SHP77 (cell line): ENCODE results near the gene IFITM10.
"Not testable (repeated sequence)": the region's sequence is repeated elsewhere in the genome, so short reads cannot be mapped to it uniquely, and the experiment has no call there.

ENCODE experiments used
- DNase-seq, 2 experiments: peaks; one replicate each; lab custom pipeline; 2025; lab: John Stamatoyannopoulos, UW

The IFITM10 gene

GRCh38 chr11:1778141-1778911, 27.9 kb upstream of the IFITM10 start:
- DNase-seq, result no peak

DNA sequence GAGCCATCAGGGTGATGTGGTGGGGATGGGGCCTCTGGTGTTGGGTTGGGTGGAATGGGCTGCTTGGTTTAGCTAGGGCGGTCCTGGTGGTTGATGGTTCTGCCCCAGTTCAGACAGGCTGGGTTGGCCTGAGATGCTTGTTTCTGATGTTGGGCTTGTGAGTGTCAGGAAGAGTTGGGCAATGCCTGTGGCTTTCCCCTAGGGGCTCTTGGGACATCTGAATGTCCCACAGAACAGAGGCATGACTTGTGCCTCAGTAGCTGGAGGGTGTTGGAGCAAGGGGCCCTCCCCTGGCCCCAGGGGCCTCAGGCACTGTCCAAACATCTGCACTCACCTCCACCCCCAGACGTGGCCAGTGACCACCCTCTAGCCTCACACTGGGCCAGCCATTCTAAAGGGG, 27.3 kb upstream of the IFITM10 start:
- DNase-seq, result no peak

GRCh38 chr11:1776944-1777715, 26.7 kb upstream of the IFITM10 start:
- DNase-seq, result no peak

DNA sequence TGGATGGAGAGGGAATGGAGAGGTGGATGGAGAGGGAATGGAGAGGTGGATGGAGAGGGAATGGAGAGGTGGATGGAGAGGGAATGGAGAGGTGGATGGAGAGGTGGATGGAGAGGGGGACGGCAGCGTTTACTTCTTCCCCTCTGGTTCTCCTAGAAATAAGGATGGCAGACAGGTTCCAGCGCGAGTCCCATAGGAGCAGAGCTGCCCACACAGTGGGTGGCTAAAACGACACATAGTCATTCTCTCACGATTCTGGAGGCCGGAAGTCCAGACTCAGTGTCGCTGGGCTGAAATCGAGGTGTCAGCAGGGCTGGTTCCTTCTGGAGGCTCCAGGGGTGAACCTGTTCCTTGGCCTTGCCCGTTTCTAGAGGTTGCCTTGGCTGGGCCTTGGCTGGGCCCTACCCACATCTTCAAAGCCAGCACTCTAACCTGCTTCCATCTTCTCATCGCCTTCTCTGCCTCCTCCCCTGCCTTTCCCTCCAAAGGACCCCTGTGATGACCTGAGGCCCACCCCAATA, 26.0 kb upstream of the IFITM10 start:
- DNase-seq, result no peak

GRCh38 chr11:1774886-1775285, 24.5 kb upstream of the IFITM10 start:
- DNase-seq, result no peak

DNA sequence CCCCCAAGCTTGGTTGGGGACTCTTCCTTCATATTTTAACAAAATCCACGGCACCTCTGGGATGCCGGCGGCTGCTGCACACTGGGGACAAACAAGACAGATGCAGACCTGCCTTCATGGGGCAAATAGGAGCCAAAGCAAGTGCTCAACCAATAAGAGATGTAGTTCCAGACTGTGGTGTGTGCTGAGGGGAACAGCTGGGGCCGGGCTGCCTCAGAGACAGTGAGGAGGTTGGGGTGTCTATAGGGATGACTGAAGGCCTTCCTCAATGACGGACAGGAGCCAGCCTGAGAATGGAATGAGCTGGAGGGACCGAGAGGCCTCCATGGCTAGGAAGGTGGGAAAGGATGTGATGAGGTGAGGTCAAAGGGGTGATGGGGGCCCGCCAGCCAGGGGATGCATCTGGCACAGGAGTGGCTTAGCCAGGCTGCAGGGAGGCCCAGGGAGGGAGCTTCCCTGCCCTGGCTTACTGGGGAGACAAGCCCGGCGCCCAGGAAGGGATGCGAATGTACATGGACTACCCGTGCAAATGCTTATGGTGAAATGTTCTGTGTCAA, 23.7 kb upstream of the IFITM10 start:
- DNase-seq, result no peak

- DNase-seq, result no peak
Observed at GRCh38 chr11:1773131-1773993, 23.0 kb upstream of the IFITM10 start.

DNA sequence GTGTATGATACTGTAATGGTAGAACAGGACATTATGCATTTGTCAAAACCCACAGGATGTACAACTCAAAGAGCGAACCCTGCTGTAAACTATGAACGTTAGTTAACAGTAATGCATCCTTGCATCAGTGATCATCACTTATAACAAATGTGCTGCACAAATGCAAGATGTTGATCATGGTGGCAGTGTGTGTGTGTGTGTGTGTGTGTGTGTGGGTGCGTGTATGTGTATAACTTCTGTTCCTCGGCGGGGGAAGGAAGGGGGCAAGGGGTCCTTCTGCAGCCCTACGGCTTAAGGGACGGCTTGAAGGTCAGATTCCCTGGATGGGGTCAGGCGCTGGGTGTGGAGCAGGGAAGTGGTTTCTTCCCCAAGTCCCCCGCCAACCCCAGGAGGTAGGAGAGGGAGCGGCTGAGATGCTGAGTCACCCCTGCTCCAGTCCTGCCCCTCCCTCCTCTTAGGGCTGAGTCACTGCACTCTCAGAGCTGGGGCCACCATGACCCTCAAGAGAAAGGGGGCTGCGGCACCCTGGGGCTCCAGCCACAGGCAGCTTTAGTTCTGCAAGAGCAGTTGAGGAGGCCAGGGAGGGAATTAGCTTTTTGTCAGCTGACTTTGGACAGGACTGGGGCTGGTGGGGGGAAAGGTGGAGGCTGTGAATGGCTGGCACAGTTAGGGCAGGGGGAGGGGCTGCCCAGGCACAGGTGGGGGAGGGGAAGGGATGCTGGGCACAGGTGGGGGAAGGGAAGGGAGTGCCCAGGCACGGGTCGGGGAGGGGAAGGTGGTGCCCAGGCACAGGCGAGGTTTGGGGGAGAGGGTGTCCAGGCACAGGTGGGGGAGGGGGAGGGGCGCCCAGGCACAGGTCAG, 22.1 kb upstream of the IFITM10 start:
- peak in 1 of 2 experiments; percentile 3 for DNase-seq

DNA sequence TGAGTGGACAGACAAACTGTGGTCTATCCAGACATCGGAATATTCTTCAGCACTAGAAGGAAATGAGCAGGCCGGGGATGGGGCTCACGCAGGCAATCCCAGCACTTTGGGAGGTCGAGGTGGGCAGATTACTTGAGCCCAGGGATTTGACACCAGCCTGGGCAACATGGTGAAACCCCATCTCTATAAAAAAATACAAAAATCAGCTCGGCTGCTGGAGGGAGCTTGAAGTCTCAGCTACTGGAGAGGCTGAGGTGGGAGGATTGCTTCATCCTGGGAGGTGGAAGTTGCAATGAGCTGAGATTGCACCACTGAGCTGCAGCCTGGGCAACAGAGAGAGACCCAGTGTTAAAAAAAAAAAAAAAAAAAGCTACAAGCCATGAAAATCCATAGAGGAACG, 21.3 kb upstream of the IFITM10 start:
- no peak for DNase-seq

DNA sequence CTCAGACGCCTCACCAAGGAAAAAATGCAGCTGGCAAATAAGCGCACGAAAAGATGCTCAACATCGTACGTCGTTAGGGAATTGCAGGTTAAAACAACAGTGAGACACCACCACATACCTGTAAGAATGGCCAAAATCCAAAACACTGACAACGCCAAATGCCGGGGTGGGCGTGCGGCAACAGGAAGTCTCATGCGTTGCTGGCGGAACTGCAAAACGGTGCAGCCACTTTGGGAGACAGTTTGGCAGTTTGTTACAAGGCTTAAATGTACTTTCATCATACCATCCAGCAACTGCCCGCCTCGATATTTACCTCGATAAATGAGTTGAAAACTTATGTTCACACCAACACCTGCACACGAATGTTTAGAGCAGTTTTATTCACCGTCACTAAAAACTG, 20.9 kb upstream of the IFITM10 start:
- no peak for DNase-seq

DNA sequence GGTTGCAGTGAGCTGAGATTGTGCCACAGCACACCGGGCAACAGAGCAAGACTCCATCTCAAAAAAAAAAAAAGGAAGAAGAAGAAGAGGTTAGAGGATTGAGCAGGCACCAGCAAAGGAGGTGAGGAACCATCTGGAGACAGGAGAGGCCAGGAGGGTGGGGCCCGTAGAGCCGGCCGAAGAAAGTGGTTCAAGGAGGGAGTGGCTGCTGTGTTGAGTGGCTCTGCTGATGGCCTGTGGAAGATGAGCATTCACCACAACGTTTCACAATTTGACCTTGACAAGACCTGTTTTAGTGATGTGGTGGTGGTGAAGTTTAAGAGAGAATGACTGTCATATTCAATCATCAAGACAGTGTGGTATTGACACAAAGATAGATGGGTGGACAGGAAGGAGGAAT, 20.1 kb upstream of the IFITM10 start:
- no peak for DNase-seq

GRCh38 chr11:1770061-1770460, 19.7 kb upstream of the IFITM10 start:
- DNase-seq, result no peak

- DNase-seq, result not testable (repeated sequence)
Observed at GRCh38 chr11:1769304-1769936, 19.0 kb upstream of the IFITM10 start.

DNA sequence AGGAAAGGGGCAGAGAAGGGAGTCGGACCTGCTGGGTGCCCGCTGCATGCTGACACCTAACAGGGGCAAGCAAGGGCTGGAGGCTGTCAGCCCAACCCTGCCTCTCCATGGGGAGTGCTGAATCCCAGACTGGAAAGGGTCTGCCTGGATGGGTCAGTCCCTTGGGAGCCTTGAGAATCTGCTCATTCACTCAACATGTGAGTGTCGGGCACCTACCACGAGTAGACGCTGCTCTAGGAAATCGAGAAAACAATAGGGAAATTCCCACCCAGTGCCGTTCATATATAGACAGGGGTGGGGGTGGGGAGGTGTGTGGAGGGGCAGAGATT, 17.7 kb upstream of the IFITM10 start:
- DNase-seq, result no peak

DNA sequence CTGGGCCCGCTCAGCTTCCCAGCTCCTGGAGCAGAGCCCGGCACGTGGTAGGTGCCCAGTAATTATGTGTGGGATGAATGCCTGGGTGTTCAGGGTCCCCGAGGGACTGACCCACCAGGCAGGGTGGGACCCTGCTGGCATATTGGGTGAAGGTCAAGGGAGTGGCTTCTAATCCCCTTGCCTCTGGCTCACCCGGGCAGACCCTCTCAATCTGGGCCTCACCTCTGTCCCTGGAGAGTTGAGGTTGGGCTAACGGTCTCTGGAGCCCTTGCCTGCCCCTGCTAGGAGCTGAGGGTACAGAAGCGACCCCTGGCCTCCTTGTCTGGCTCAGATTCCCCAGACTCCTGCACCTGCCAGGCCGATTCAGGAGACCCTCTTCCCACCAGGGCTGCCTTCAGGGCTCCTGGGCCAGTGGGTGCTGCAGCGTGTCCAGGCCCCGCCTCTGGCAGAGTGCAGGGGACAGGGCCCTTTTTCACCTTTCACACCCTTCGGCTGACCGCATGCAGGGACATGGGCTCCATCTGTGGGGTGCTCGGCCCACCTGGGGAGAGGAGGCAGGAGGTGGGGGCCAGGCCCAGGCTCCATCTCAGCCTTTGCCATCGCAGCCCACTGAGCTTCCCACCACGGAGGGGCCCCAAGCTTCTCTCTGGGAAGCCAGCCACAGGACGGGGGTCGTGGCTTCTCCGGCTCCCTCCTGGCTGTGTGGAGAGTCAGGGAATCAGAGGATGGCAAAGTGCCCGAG, 17.2 kb upstream of the IFITM10 start:
- DNase-seq, result no peak

DNA sequence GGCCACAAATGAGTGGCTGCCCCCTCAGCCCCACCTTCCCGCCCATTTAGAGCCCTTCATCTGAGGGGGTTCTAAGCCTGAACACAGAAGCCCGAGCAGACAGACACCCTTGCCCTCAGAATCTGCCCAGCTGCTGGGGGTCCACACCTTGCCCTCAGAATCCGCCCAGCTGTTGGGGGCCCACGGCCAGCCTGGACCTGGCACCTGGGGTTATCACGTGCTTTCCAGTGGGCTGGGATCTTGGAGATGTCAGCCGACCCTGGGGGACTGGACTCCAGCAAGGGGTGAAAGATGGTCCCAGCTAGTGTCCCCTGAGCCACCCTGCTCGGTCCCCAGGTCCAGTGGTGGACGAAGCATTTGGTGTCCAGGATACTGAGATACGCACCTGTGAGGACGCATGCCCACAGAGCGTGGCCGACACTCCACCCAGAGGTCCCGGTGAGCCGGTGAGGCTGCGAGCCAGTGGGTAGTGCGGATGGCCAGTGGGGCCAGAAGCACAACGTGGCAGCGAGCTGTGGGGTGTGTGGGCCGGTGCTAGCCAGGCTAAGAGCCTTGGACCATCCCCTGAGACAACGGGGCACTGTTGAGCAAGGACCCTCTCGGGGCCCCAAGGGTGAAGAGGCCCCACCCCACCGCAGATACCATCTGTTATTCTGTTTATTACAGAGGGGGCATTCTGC, 16.5 kb upstream of the IFITM10 start:
- DNase-seq, result no peak

- no peak for DNase-seq
Observed at GRCh38 chr11:1765871-1766718, 15.7 kb upstream of the IFITM10 start.
